ENCODE measurements around the gene EIF4E2. TPM values are rescaled to one million over a fixed set of nuclear protein-coding genes. Genes with fewer than 3 reads are reported as not detected.
"Not testable (repeated sequence)": the region's sequence is repeated elsewhere in the genome, so short reads cannot be mapped to it uniquely, and the experiment has no call there.

EIF4E2 gene
- total RNA-seq, 1 donor from 2014 or later: 108 TPM

DNA sequence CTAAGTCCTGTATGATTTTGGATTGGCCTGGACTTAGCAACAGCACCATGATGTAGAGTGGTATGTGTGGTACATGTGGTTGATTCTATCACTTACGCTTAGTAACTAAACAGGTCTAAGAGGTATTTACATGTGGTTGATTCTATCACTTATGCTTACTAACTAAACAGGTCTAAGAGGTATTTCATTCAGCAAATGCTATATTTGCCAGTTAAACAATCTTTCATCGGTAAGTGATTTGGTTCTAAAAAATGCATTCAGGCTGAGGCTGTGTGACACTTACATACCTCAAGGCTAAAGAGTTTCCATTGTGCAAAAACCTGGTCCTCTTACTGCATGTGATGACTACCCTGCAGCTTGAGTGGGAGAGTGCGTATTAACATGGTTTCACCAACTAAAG is 13.1 kb downstream of the EIF4E2 start:
- DNase-seq (ENCODE audit: low read depth in 2 of 2): no peak

DNA sequence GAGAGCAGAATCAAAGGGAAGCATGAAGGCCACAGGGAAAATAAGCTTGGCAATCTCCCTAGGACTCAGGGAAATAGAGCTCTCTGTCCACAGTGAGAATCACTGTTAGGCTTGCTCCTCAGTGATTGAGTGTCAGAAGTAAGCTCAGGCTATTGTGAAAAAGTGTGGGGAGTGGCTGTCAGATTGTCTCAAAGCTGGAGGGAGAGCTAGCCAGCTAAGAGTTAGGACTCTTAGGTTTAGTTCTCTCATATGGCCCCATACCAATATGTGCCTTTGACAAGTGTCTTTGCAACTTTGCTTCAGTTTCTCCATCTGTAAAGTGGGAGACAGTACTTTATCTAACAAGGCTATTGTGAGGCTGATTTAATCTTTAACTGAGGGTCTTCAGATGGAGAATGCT is 17.2 kb downstream of the EIF4E2 start:
- no peak for DNase-seq (ENCODE audit: low read depth in 2 of 2)

DNA sequence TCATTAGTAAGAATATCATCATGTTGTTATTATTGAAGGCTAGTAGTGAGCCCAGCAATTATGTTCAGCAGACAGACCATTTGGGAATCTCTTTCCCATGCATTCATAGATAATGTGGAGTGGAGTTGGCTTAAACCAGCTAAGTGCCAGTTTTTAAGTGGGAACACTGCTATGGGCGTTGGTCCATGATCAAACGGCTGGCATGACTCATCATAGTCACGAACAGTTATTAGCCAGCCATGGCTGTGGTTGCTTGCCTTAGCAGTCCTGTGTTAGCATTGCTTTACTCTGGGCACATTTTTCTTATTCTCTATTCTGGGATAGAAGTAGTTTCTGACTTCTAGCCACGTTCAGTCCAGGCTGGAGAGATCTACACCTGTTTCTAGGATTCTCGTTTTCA is 17.7 kb downstream of the EIF4E2 start:
- DNase-seq (ENCODE audit: low read depth in 2 of 2): peak in 1 of 2 donors; percentile 71

DNA sequence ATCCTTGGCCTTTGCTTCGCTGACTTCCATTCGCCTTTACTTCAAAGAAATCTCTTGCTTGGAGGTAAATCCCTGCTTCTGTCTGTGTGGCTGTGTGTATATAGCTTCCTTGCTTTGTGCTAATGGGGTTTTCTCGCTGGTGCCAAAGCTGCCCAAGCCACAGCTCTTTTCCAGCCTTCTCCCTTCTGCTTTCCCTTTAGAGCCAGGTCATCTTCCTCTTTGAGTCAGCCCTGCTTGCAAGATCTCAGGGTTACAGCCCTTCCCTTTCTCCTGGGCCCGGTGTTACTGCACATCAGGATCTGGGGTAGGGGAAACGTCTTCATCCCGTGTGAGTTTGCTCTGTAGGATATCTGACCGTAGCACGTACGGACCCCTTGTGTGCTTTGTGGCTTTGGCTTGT is 19.1 kb downstream of the EIF4E2 start:
- DNase-seq (ENCODE audit: low read depth in 2 of 2): no peak

DNA sequence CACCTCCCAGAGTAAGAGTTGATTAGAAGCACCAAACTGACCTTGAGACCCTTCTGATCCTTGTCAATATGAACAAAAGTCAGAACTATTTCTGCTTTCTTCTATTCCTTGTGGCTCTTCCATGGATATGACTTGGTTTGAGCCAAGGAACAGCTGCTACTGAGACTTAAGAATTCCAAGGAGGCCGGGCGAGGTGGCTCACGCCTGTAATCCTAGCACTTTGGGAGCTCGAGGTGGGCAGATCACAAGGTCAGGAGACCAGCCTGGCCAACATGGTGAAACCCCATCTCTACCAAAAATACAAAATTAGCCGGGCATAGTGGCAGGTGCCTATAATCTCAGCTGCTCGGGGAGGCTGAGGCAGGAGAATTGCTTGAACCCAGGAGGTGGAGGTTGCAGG is 20.0 kb downstream of the EIF4E2 start:
- not testable (repeated sequence) for DNase-seq (ENCODE audit: low read depth in 2 of 2)

DNA sequence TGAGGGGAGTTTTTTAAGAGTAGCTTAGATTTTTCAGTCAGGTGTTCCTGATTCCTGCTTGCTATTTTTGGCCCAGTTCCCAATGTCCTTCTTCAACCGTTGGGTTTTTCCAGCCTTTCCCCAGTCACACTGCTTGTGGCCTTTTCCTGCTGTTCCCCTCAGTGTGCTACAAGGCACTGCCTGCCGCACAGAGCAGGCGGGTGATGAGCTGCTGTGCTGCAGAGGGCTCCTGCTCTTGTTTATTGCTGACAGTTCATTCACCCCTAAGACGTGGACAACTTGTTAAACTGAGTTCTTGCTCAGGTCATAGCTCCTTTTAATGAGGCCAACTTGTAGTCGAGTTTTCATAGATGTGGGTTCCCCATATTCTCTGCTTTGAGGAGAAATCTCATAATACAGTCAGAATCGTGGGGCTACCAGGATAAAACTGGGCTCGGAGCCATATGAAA is 20.6 kb downstream of the EIF4E2 start:
- peak in 1 of 2 donors; percentile 83 for DNase-seq (ENCODE audit: low read depth in 2 of 2)

DNA sequence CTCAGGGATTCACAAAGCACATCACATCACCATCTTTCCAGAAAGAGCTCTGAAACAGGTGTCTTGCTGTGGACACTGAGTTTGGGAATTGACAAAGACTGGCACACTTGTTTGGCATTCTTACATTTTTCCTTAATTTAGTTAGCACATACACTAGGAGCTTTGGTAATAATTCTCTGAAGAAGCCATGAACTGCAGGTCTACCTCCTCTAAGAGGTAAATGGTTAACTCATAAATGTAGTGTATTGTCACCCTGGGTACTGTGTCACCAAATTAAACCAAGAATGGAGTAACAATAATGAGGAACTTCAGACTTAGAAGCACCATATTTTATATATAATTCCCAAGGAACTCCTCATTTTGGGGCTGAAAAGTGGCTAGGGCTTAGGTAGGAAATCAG is 22.6 kb downstream of the EIF4E2 start:
- DNase-seq (ENCODE audit: low read depth in 2 of 2): no peak

DNA sequence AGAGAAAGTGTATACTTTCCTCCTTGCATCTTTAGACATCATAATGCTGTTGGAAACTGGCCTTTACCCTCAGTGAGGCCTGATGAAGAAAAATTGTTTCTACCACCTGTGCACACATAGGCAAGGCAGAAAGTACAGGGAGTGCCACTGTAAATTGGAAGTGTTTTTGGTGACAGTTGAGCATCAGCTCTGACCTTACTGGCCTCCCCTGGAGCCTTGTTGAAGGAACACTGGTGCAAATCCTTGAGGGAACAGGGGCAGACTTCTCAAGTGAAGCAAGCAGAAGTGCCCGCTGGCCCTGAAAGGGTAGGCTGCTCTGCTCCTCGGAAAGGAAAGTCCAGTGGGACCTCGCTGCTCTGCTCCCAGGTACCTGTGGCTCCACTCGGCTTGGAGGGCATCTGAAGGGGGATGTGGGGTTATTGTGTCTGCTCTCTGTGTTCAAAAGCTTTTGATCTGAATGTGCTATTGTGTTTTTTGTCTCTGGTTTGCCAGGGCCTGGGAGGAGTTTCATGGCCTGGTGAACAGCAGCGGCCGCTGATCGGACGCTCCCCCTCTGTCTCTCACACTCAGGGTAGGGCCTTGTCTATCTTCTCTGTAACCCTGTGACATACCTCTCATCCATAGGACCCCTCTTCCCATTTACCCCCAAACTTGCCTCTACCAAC is 23.4 kb downstream of the EIF4E2 start:
- DNase-seq (ENCODE audit: low read depth in 2 of 2): no peak

DNA sequence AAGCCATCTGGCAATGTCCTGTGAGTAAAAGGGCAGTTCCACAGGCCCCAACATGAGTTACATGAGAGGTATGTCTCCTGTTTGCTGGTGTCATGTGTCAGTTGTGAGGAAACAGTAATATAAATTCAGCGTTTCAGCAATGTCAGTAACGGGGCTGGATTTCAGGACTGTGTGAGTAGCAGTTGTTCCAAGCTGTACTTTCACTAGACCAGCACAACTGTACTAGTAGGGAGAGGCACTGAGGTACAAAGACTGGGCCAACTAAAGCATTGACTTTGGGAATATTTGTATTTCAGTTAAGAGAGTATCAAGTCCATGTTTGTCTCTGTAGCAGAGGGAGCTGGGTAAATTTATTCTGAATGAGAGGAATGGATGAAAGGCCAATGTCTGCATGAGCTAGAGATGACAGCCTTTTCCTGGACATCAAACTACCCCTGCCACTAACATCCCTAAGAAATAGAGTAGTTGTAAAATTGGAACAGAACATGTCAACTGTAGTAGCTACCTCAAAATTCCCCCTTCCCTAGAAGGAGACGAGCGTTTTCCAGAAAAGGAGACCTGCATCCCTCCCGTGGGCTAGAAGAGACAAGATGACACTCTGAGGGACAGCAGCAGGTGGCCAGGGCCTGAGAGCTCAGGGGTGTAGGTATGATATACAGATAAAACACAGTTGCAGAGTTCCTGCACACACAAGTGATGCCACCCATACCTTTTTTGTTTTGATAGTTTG is 24.4 kb downstream of the EIF4E2 start:
- no peak for DNase-seq (ENCODE audit: low read depth in 2 of 2)

DNA sequence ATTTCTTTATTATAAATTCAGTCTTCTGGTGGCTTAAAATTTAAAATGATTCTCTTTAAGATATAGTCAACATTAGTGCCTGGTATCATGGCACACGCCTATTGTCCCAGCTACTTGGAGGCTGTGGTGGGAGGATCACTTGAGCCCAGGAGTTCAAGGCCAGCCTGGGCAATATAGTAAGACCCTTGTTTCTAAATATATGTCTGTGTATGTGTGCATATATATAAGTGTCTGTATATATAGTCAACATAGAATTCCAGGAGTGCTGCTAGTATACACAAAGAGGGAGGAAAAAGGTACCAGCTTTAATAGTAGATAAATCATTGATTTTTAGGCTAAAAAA is 24.9 kb downstream of the EIF4E2 start:
- DNase-seq (ENCODE audit: low read depth in 2 of 2): no peak

DNA sequence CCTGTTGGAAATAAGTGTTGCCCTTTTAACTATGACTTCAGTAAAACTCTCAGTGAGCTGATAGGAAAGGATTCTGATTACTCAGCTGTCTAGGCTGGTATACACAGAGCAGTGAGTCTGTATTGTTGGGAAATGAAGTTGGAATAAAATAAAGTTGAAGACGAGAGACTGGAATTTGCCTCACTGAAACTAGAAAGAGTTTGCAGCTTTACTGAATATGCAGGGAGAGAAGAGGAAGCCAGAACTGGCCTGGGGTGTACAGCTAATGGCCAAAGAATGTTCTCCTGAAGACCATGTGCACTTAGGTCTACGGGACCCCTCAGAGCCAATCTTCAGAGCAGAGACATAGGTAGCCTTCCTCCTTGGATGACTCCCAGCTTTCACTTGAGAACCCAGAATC is 26.5 kb downstream of the EIF4E2 start:
- DNase-seq (ENCODE audit: low read depth in 2 of 2): no peak

DNA sequence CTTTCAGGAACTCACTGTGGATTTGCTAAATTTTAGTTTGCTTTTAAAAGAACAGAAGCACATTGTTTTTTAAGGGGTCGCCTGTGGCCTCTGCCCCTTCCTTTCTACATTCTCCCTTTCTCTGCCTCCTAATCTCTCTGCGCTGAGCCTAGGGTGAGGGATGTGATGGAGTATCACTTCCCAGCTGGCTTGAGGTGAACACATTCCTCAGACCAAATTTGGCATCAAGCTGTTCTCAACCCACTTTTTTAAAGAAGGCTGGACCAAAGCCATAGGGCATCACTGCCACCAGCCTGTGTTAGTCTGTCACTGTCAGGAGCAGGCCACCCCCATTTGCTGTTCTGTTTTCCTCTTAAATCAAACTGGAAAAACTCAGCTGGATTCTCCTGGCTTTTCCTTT is 27.4 kb downstream of the EIF4E2 start:
- DNase-seq (ENCODE audit: low read depth in 2 of 2): no peak

DNA sequence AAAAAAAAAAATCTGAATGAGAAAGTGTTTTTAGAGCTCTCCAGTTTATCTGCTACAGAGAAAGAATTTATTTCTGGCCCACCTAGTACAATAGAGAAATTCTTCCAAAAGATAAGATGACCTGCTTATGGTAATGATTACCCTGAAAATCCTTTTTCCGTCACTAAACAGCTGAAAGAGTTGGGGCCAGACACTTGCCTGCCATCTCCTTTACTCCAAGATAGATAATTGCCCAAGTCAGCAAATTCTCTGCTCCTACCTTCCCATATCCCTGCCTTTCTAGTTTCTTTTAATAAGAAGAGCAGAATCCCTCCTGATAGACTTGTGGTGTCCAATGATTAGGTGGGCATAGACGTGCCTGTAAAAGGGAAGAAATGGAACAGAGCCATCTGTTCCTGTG is 28.1 kb downstream of the EIF4E2 start:
- DNase-seq (ENCODE audit: low read depth in 2 of 2): no peak

DNA sequence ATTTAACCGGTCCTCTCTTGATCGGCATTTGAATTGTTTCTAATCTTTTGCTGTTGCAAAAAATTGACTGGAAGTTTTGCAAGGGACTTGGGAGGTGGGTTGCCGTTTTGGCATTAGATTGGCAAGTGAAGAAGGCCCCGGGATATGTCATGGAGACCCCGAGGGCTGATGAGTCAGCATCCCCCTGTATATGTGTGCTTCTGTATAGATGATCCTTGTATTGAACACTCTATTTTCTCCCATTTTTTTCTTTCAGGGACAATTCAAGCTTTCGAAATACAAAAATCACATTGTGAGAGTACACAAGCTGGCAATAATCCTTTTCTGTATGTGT is 30.1 kb downstream of the EIF4E2 start:
- no peak for DNase-seq (ENCODE audit: low read depth in 2 of 2)

DNA sequence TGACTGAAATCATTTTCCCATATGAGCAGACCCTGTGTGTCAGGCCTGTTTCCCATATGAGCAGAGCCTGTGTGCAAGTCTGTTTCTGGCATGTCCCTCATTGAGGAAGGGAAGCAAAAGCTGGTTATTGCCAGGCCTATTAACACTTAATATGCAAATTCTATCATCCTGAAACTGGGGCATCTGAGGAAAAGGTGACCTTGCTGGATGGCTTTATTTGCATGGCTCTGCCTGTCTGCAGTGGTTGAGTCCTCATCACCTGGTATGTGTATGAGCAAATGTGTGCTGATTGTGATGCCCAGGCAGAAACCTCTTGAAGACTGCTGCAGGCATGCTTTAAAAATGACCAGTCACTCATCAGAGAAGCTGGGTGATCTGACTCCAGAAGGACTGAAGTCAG is 31.2 kb downstream of the EIF4E2 start:
- no peak for DNase-seq (ENCODE audit: low read depth in 2 of 2)

DNA sequence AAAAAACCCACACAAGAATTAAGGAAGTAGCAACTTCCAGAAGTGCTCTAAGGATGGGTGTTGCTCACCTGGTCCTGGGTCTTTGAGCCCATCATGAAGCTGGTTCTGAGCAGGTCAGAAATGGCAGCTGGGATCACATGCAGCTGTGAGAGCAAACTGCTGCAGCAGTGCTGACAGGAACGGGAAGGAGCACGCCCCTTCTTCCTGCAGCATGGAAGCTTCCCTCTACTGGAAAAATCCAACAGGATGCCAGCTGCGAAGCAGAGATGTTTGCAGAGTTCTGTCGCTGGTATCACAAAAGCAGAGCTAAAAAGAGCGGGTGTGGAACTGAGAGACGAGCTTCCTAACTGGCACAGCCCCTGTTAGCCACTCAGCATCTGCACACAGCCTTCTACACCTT is 33.7 kb downstream of the EIF4E2 start:
- DNase-seq (ENCODE audit: low read depth in 2 of 2): peak; percentile 28 to 79

DNA sequence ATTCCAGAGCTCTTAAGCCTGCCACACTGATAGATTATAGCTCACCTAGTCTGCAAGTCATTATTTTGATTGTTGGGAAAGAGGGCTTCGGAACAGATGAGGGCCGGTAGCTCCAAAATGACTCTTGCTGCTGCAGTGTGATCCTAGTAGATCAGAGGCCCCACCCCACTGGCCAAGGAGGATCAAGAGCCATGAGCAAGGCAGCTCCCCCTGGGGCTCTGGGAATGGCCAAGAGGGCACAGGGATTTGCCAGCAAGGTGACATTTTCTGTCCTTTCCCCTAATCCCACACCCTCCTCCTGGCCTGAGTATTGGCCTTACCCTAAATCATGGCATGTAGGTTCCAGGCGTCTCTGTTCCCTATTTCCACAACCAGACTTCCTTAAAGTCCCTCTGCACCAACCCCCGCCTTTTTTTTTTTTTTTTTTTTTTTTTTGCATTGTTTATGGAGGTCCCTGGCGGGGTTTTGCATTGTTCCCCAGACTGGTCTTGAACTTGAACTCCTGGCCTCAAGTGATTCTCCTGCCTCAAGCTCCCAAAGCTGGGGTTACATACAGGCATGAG is 36.5 kb downstream of the EIF4E2 start:
- DNase-seq (ENCODE audit: low read depth in 2 of 2): no peak

DNA sequence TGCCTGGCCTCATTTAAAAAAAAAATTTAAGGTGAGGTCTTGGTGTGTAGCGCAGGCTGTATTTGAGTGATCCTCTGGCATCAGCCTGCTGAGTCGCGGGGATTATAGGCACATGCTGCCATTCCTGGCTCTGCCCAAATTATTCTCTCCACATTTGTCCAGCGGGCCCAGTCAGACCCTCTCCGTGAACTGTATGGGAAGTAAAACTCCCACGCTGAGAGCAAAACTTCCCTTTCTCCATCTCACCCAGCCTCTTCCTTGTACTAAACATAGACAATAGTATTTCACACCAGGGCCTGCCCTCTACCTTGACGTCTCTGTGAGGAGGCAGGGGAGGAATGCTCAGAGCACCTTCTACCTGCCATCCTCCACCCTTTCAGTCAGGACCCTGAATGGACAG is 37.0 kb downstream of the EIF4E2 start:
- DNase-seq (ENCODE audit: low read depth in 2 of 2): no peak

DNA sequence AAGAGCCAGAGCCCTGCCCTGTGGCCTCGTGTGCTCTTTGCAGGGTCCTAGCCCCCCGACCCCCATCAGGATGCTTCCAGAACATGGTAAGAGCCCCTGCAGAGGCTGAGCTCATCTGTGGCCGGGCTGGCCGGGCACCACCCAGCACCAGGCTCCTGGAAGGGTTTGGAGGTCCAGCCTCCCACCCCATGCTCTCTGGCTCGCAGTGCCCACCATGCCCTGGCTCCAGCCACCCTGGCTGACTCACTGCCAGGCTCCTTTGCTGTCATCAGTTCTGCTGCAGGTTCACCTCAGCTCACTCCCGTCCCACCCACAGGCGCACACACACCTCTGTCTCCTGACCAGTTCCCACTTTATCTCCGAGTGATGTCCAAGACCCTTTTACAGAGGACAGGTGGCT is 37.5 kb downstream of the EIF4E2 start:
- no peak for DNase-seq (ENCODE audit: low read depth in 2 of 2)

DNA sequence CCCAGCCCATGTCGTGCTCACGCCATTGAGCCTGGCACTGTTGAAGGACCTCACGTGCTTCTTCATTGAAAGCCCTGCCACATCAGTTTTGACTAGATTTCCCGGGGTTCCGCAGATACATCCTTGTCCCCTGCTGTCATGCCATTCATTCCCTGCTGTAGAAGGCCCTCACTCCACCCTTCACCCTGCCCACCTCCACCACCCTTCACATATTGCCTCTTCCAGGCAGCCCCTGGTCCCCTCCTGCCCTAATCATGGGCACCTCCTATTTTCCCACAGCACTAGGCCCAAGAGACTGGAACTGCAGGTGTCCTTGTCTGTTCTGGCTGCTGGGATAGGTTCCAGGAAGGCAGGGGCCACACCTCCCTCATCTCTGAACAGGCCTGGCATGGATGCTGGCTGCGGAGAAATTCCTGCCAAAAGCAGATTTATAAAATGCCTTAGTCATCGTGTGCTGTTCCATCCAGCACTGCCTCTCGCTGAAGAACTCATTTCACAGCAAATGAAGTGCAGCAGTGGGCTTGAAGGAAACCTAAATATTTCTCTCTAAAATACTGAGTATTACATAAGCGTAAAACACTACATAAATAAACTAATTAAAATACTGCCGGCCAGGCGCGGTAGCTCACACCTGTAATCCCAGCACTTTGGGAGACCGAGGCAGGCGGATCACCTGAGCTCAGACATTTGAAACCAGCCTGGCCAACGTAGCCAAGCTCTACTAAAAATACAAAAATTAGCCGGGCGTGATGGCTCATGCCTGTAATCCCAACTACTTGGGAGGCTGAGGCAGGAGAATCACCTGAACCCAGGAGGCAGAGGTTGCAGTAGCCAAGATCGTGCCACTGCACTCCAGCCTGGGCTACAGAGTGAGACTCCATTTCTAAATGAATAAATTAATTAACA is 38.4 kb downstream of the EIF4E2 start:
- DNase-seq (ENCODE audit: low read depth in 2 of 2): peak in 1 of 2 donors; percentile 63

DNA sequence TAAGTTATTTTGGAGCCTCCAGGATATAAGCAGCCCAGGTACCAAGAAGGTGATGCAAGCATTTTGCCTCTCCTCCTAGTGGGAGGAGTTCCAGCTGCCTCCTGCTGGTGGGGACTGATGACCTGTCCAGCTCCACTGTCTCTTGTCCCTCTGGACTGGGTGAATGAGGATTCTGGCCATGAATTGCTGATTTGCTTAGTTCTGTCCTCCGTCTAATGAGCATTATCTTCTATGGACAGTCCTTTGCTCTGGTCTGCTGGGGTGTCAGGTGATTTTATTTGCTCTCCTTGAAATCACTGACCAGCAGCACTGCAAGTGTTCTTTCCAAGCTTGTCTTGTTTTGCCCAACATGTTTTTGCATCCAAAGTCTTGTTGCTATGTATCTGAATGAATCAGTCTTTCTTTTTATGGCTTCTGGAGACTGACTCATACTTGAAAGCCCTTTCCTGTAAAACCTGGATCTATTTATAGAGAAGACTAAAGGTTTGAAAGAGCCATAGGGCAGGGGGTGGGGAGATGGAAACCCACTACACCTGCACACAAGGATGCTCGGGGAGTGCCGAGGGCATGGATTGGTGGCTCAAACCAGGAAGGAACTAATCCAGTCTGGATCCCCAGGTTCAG is 42.4 kb downstream of the EIF4E2 start:
- DNase-seq (ENCODE audit: low read depth in 2 of 2): peak; percentile 14 to 86

DNA sequence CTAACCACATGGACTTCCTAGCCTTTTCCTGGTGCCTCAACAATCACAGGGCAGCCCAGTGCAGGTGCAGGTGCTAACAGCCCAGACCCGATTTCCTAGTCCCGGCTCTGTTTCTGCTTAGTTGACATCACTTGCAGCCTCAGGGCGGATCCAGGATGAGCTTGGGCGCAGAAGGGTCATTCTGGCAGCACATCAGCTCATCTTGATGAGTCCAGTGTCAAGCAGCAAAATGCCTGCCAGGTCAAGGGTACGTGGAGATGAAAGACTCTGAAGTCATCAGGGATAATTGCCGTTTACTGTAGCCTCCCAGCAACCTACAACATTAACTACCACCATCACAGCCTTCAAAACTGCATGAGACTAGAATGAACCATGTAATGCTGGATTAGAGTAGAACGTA is 43.5 kb downstream of the EIF4E2 start:
- DNase-seq (ENCODE audit: low read depth in 2 of 2): no peak

All from lung microvascular endothelial cell (primary cell).